SH-SY5Y (cell line): ENCODE data around the gene BCDIN3D.

Experiments
- GATA2 ChIP-seq: IDR thresholded peaks from 2 replicates; pipeline ENCODE4 v1.6.1; 2011; ENCODE audit warnings: mild to moderate bottlenecking, low read depth, low read length
- GATA3 ChIP-seq: IDR thresholded peaks from 2 replicates; pipeline ENCODE4 v1.6.1; 2011; ENCODE audit warnings: low read depth, mild to moderate bottlenecking, low read length, moderate library complexity

BCDIN3D gene

GRCh38 chr12:49842519-49843352, at the start of gene BCDIN3D:
BCDIN3D (minus strand) TSS chr12:49843106; CDS start chr12:49843087, 19 bp downstream.
- no peak for TF ChIP-seq GATA2
- no peak for TF ChIP-seq GATA3

GRCh38 chr12:49892084-49892731, 49.3 kb upstream of the BCDIN3D start:
- TF ChIP-seq GATA2 (peak; percentile 74), GATA3 (no peak)

- TF ChIP-seq GATA2, result no peak
- TF ChIP-seq GATA3, result no peak
Measured at GRCh38 chr12:49891476-49891875, 48.6 kb upstream of the BCDIN3D start.

GRCh38 chr12:49891012-49891411, 48.1 kb upstream of the BCDIN3D start:
- TF ChIP-seq GATA2 (no peak), GATA3 (no peak)

- no peak for TF ChIP-seq GATA3
- TF ChIP-seq GATA2, result no peak
Measured at GRCh38 chr12:49890096-49890461, 47.2 kb upstream of the BCDIN3D start.

GRCh38 chr12:49889361-49890095, 46.6 kb upstream of the BCDIN3D start:
- TF ChIP-seq GATA2, result no peak
- no peak for TF ChIP-seq GATA3

- no peak for TF ChIP-seq GATA3
- no peak for TF ChIP-seq GATA2
Measured at GRCh38 chr12:49888461-49889151, 45.7 kb upstream of the BCDIN3D start.

GRCh38 chr12:49887536-49888401, 44.9 kb upstream of the BCDIN3D start:
- TF ChIP-seq GATA3, result no peak
- TF ChIP-seq GATA2, result no peak

GRCh38 chr12:49887091-49887490, 44.2 kb upstream of the BCDIN3D start:
- TF ChIP-seq GATA2 (no peak), GATA3 (no peak)

GRCh38 chr12:49885663-49886461, 43.0 kb upstream of the BCDIN3D start:
- TF ChIP-seq GATA2 (no peak), GATA3 (no peak)

GRCh38 chr12:49885118-49885517, 42.2 kb upstream of the BCDIN3D start:
- no peak for TF ChIP-seq GATA2
- no peak for TF ChIP-seq GATA3

- TF ChIP-seq GATA3 (no peak), GATA2 (no peak)
Measured at GRCh38 chr12:49882851-49883464, 40.1 kb upstream of the BCDIN3D start.
